PC-3 (cell line): ENCODE results near the gene ZHX3. TPM values are rescaled to one million over a fixed set of nuclear protein-coding genes. Genes with fewer than 3 reads are reported as not detected.

Experiments used
- ATAC-seq: fragments of 200-7000 bp; cut with Tn5 transposase; 2 replicates; pipeline ENCODE4 v1.9.1; 2020; ENCODE audit warnings: mild to moderate bottlenecking, moderate library complexity
- BruUV-seq: library from RNA; stranded (reverse); fragments of 400-500 nt; replicated peaks from 2 replicates; lab custom pipeline; 2021; lab: Mats Ljungman, UMichigan
- CTCF ChIA-PET: fragments of 300-600 bp; sonication (Branson Sonifier 250); formaldehyde crosslinking; loops from one replicate; lab custom pipeline; 2022; ENCODE audit warnings: antibody characterized with exemption; lab: Charles Lee
- POLR2A ChIA-PET: fragments of 300-600 bp; sonication (Branson Sonifier 250); formaldehyde crosslinking; loops from one replicate; lab custom pipeline; 2022; ENCODE audit warnings: antibody characterized with exemption; ENCODE audit not compliant: unreplicated experiment; lab: Charles Lee
- DNase-seq: peaks from one replicate; pipeline ENCODE4 v3.0.0-alpha.2; 2015
- H2AFZ ChIP-seq: fragments of 300-600 bp; sonication (generic); 2 replicates; pipeline ENCODE4 v1.6.0; 2016; ENCODE audit warnings: antibody characterized with exemption, low read length
- H3F3A ChIP-seq: fragments of 300-600 bp; sonication (generic); one replicate; pipeline ENCODE4 v1.6.0; 2017; ENCODE audit warnings: antibody characterized with exemption, low read length, control low read depth, mild to moderate bottlenecking; ENCODE audit not compliant: unreplicated experiment
- H3K27ac ChIP-seq: fragments of 300-600 bp; sonication (generic); 2 replicates; pipeline ENCODE4 v1.5.1; 2016; ENCODE audit warnings: mild to moderate bottlenecking, low read length
- H3K27me3 ChIP-seq: fragments of 300-600 bp; sonication (generic); 2 replicates; pipeline ENCODE4 v1.6.1; 2016; ENCODE audit warnings: low read length, mixed read lengths
- H3K36me3 ChIP-seq: fragments of 300-600 bp; sonication (generic); 2 replicates; pipeline ENCODE4 v1.6.1; 2016; ENCODE audit warnings: low read depth, mixed run types, low read length, mixed read lengths
- H3K4me1 ChIP-seq: fragments of 300-600 bp; sonication (generic); 2 replicates; pipeline ENCODE4 v1.5.1; 2016; ENCODE audit warnings: low read length; ENCODE audit not compliant: insufficient read depth
- H3K4me2 ChIP-seq: fragments of 300-600 bp; sonication (generic); 2 replicates; pipeline ENCODE4 v1.6.0; 2016; ENCODE audit warnings: low read length
- H3K4me3 ChIP-seq: fragments of 300-600 bp; sonication (generic); 2 replicates; pipeline ENCODE4 v1.5.1; 2016; ENCODE audit warnings: mild to moderate bottlenecking, low read length, mixed read lengths
- H3K79me2 ChIP-seq: fragments of 300-600 bp; sonication (generic); 2 replicates; pipeline ENCODE4 v1.6.1; 2017; ENCODE audit warnings: low read length, mixed read lengths
- H3K9ac ChIP-seq: fragments of 300-600 bp; sonication (generic); 2 replicates; pipeline ENCODE4 v1.6.0; 2016; ENCODE audit warnings: mild to moderate bottlenecking, low read length
- H3K9me2 ChIP-seq: fragments of 300-600 bp; sonication (generic); replicated peaks from 2 replicates; pipeline ENCODE4 v1.6.1; 2016; ENCODE audit warnings: mixed run types, low read length, mixed read lengths
- H3K9me3 ChIP-seq: fragments of 300-600 bp; sonication (generic); 2 replicates; pipeline ENCODE4 v1.6.1; 2016; ENCODE audit warnings: low read length, mixed read lengths
- H4K20me1 ChIP-seq: fragments of 300-600 bp; sonication (generic); 2 replicates; pipeline ENCODE4 v1.6.1; 2016; ENCODE audit warnings: low read length, mixed read lengths
- CTCF ChIP-seq: fragments of 300-600 bp; sonication (generic); conservative IDR thresholded peaks from 2 replicates; pipeline ENCODE4 v1.5.1; 2017; ENCODE audit warnings: antibody characterized with exemption, low read depth, mild to moderate bottlenecking, low read length
- EZH2 ChIP-seq: fragments of 300-600 bp; sonication (generic); IDR thresholded peaks from one replicate; pipeline ENCODE4 v1.6.1; 2017; ENCODE audit warnings: antibody characterized with exemption, mild to moderate bottlenecking, low read length; ENCODE audit not compliant: unreplicated experiment
- EZH2phosphoT487 ChIP-seq: fragments of 300-600 bp; sonication (generic); IDR thresholded peaks from 2 replicates; pipeline ENCODE4 v1.6.1; 2018; ENCODE audit warnings: mild to moderate bottlenecking, antibody characterized with exemption, low read length, borderline replicate concordance
- intact Hi-C: fragments of 100-400 bp; cut with micrococcal nuclease; formaldehyde crosslinking; loops from 2 replicates; pipeline ENCODE4 v1.9.0; 2023
- total RNA-seq: library from RNA; depleted of rRNA; stranded (reverse); fragments of >200 nt; gene quantifications from 2 replicates; pipeline ENCODE4 v1.2.3, GENCODE V29; 2014

Gene ZHX3
- total RNA-seq, 1 experiment from 2014 or later = 14.0 TPM

GRCh38 chr20:41355598-41356203, 38.2 kb upstream of the ZHX3 start:
- Histone ChIP-seq H3K9me2 (no peaks in the 10 kb centered on the region), H3F3A (no peaks in the 10 kb centered on the region), H3K79me2 (no peaks in the 10 kb centered on the region), H4K20me1 (no peaks in the 10 kb centered on the region), H3K4me3 (no peak overlapping the region), H2AFZ (no peak overlapping the region), H3K4me2 (no peak overlapping the region), H3K27me3 (no peaks in the 10 kb centered on the region), H3K27ac (no peak overlapping the region), H3K9ac (no peak overlapping the region), H3K4me1 (no peaks in the 10 kb centered on the region), H3K9me3 (no peaks in the 10 kb centered on the region), H3K36me3 (peaks cover 11% of the 10 kb centered on the region; the same call in 1 of the 2 replicates)
- CTCF ChIA-PET = no interaction called here
- BruUV-seq = no TSS peak
- ATAC-seq = no peak
- POLR2A ChIA-PET = no interaction called here
- TF ChIP-seq EZH2 = no peak
- no peak for TF ChIP-seq CTCF
- TF ChIP-seq EZH2phosphoT487 = no peak
- DNase-seq = no peak
- intact Hi-C loops = no loop called here

GRCh38 chr20:41355192-41355591, 37.7 kb upstream of the ZHX3 start:
- no peaks in the 10 kb centered on the region for H3K9me2 ChIP-seq
- TF ChIP-seq EZH2phosphoT487 = no peak
- TF ChIP-seq EZH2 = no peak
- no peak for TF ChIP-seq CTCF
- H3K9me3 ChIP-seq = no peaks in the 10 kb centered on the region
- H3K36me3 ChIP-seq = peaks cover 11% of the 10 kb centered on the region; the same call in 1 of the 2 replicates
- no TSS peak for BruUV-seq
- H3K4me1 ChIP-seq = no peaks in the 10 kb centered on the region
- H2AFZ ChIP-seq = no peak overlapping the region
- ChIA-PET CTCF (no interaction called here), POLR2A (no interaction called here)
- H3K27ac ChIP-seq = no peak overlapping the region
- H3K9ac ChIP-seq = no peak overlapping the region
- H3K4me2 ChIP-seq = no peak overlapping the region
- no peaks in the 10 kb centered on the region for H3K79me2 ChIP-seq
- intact Hi-C loops = no loop called here
- H3K4me3 ChIP-seq = no peak overlapping the region
- no peaks in the 10 kb centered on the region for H3K27me3 ChIP-seq
- H4K20me1 ChIP-seq = no peaks in the 10 kb centered on the region
- H3F3A ChIP-seq = no peaks in the 10 kb centered on the region
- ATAC-seq = no peak
- DNase-seq = no peak

- Histone ChIP-seq H3K79me2 (no peaks in the 10 kb centered on the region), H3K4me3 (no peak overlapping the region), H4K20me1 (no peaks in the 10 kb centered on the region), H3F3A (no peaks in the 10 kb centered on the region), H3K36me3 (peaks cover 17% of the 10 kb centered on the region; the same call in 1 of the 2 replicates), H3K27ac (no peak overlapping the region), H3K27me3 (no peaks in the 10 kb centered on the region), H3K4me2 (no peak overlapping the region), H3K9ac (no peak overlapping the region), H3K9me3 (no peaks in the 10 kb centered on the region), H2AFZ (no peak overlapping the region), H3K9me2 (no peaks in the 10 kb centered on the region), H3K4me1 (no peaks in the 10 kb centered on the region)
- TF ChIP-seq EZH2phosphoT487 (no peak), CTCF (no peak), EZH2 (no peak)
- no peak for DNase-seq
- no TSS peak for BruUV-seq
- no peak for ATAC-seq
- ChIA-PET CTCF (interaction anchor here (0.5 kb wide), 1 partner anchor 13 kb away, joined by 5 read pairs; no protein-coding TSS in a partner anchor), POLR2A (no interaction called here)
- intact Hi-C loops = no loop called here
These were observed 36.0 kb upstream of the ZHX3 start for GRCh38 chr20:41353530-41353929.
